GM19397 (cell line): ENCODE data around the gene POLA1.

ENCODE experiments used
- ATAC-seq: cut with Tn5 transposase; IDR thresholded peaks from one replicate; pipeline ENCODE4 v1.9.1; 2021; ENCODE audit warnings: mild to moderate bottlenecking, moderate library complexity; ENCODE audit not compliant: unreplicated experiment

POLA1 gene

DNA sequence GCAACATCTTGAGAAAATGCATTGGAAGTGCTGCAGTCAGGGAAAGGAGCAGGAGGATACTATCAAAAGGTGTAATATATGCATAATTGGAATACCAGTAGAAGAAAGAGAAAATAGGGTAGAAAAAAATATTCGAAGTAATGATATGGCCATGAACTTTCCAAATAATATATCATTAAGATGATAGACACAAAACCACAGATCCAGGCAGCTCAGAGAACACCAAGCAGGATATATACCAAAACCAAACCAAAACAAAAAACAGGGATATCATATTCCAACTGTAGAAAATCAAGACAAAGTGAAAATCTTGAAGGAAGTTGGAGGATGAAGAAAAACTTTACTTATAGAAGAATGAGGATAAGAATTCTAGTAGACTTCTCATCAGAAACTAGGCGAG is 9.7 kb upstream of the POLA1 start:
- no peak for ATAC-seq

- no peak for ATAC-seq
These were observed 1.4 kb upstream of the POLA1 start for GRCh38 chrX:24692305-24692704.

DNA sequence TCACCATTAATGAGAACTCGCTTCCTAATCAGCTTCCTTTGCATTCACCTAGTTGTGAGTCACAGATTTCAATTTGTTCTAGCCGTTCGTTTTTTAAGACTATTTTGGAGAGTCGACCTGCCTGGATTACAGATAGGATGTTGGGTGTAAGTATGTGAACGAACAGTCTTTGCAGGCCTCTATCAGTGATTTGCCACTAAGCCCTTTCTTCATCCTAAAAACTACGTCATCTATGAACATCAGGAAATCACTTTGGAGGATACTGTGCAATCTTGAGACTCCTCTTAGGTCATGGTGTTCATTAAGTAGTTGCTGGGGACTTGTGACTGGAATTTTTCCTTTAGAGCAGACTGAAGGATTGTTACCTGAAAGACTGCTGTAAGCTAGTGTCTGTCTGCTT is 1.1 kb downstream of the POLA1 start:
- no peak for ATAC-seq

GRCh38 chrX:24696294-24696693 is 2.6 kb downstream of the POLA1 start:
- no peak for ATAC-seq

DNA sequence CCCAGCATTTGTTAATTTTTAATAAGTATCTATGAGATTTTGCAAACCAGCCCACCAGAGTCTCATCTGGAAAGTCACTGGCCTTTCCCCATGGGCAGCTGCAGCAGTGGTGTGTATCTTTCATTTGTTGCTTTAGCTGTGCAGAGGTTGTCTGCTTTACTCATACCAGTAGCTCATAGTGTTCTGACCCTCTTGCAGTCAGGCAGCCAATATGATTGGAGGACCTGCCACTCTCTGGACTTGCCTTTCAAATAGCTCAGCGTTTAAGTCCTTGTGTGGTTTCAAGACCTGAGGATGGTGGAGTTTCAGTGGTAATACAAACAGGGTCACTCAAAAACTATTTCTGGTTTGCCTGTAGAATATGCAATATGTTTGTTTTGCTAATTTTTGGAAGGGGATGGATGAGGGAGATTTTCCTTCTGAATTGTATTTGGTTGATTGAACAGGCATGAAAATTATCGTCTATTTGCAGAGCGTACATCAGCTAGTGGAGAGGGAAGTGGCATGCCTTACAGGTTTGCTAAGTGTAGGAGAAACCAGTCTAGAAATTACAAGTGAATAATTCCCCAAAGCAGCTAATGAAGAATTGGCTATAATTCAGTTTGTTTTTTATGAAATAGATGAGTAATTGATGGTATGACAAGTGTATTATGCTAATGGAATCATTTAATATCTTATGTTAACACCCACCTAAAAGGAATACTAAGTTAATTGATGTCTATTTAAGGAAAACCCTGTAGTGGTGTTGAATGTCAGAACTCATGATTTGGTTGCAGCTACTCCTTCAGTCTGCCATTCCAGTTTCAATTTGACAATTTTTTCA is 8.9 kb downstream of the POLA1 start:
- peak; percentile 98 for ATAC-seq

DNA sequence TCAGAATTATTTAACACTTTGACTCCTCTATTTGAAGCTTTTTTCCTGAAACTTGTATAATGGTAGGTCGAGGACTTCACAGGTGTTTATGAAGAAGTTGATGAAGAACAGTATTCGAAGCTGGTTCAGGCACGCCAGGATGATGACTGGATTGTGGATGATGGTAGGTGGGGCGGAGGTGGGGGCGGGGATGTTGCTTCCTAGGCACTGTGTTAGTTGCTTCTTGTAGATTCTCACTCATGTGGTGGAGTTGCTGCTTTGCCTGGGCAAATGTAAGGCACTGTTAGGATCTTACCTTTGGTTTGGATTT is 9.4 kb downstream of the POLA1 start:
- ATAC-seq = no peak

DNA sequence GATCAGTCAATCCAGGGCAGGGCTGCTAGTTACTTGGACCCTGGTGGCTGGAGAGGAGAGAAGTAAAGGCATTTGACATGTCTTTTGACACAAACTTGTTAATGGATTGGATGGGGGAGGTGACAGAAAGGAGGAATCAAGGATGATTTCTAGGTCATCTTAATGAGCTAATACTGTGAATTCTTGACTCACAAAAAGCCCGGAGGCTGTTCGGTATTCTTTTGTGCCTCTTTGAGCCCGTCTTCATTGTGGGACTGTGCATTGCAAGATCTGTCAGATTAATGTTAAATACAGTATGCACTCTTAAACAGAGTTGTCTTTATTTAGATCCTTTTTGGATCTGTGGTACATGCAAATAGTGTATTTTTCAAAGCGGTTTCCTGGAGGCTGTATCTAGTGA is 25.1 kb downstream of the POLA1 start:
- ATAC-seq = no peak

- ATAC-seq = no peak
These were observed 26.3 kb downstream of the POLA1 start for GRCh38 chrX:24720036-24720435.

DNA sequence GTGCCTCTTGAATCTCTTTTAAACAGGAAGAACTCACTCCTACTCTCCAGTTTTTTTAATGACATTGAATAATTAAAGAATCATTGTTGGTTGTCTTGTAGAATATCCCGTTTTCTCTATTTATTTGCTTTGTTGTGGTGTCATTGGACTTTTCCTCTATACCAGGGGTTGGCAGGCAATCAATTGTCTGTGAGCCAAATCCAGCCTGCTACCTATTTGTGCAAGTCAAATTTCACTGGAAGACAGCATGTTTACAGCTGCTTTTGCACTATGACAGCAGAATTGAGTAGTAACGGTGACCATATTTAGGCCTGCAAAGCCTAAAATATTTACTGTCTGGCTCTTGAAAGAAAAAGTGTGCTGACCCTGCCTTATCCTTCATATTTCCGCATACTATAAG is 34.8 kb downstream of the POLA1 start:
- ATAC-seq = no peak

GRCh38 chrX:24732766-24733500 is 39.2 kb downstream of the POLA1 start:
- no peak for ATAC-seq

- ATAC-seq = no peak
These were observed 47.6 kb downstream of the POLA1 start for GRCh38 chrX:24741330-24741729.

DNA sequence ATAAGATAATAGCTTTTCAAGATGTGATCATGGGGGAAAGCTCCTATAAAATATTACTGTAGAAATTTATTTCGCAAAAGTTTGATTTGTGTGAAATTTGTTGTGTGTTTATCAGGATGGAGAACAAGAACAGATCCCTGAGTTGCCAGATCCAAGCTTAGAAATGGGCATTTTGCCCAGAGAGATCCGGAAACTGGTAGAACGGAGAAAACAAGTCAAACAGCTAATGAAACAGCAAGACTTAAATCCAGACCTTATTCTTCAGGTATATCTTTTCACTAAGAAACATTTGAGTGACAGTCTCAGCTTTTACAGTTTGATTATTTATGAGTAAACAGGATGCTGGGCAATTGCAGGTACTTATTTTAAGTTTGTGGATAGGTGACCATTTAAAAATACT is 54.5 kb downstream of the POLA1 start:
- ATAC-seq = no peak

GRCh38 chrX:24759786-24760185 is 66.1 kb downstream of the POLA1 start:
- ATAC-seq = no peak

- ATAC-seq = no peak
These were observed 66.8 kb downstream of the POLA1 start for GRCh38 chrX:24760363-24761000.

DNA sequence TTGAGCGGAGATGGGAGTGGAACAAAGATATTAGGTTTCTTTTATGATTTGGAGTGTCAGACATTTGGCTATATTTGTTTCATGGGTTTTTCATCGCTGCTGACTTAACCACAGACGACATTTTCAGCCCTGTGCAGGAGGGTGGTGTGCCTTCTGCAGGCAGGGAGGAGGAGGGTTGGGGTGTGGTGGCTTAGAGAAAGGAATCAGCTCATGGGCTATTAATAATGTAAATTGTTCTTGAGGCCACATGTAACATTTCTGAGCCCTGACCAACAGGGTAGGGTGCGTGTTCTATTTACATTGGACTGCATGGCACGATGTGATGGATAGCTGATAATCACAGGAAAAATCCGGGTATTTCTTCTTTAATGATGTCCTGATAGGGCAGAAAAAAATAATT is 67.6 kb downstream of the POLA1 start:
- ATAC-seq = no peak

GRCh38 chrX:24763989-24764388 is 70.3 kb downstream of the POLA1 start:
- ATAC-seq = no peak

GRCh38 chrX:24767557-24767956 is 73.8 kb downstream of the POLA1 start:
- ATAC-seq = no peak

- no peak for ATAC-seq
These were observed 74.8 kb downstream of the POLA1 start for GRCh38 chrX:24768556-24768955.

DNA sequence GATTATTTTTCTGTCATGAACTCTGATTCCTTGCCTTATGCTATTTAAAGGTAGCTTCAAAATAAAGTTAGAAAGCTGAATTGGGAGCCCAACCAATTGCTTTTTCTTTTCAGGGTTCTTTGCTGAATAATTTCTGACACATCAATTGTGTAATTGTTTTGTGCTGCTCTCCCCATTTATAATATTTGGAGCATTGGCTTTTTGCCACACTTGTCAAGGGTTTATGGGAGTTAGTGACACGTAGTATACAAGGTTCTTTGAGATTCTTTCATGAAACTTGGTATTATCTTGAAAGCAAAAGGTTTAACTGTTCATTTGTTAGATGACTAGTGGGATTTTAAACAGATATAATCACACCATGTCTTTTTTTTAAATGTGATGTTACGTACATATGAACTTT is 80.9 kb downstream of the POLA1 start:
- no peak for ATAC-seq

DNA sequence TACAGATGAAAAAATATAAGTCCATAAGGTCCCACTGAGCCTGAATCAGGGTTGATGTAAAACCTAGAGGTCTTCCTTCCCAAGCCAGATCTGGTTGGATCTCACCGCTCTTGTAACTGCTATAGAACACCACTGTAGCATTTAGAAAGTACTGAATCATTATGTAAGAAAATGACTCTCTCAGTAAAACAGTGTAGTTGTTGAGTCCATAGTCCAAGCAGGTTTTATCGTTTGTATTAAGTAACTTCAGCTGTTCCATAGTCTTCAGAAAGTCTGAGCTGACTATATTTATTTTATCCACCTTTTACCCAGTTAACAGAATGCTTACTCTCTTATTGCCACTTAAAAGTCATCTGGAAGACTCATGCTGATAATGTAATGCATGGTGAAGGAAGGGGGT is 82.2 kb downstream of the POLA1 start:
- ATAC-seq = no peak

- peak; percentile 95 for ATAC-seq
These were observed 83.9 kb downstream of the POLA1 start for GRCh38 chrX:24777660-24778059.

DNA sequence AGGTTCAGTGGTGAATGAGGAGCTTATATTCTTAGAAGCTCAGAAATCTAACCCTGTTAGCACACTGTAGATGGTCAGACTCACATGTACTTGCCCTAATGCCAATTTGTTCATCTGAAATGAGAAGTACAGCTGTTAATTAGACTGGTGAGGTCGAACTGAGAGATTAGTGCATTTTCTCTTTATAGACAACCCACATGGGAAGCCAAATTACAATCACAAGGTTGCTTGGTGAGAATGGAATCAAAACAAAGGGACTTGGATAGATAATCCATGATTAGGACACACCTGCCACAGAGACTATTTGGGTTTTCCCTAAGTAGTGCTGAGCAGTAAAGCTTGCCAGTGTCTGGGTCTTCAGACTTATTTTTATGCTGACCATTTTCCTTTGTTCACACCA is 88.3 kb downstream of the POLA1 start:
- no peak for ATAC-seq
